Smooth muscle cell (in vitro differentiated cells): Measurements from ENCODE around the gene PLS1. TPM values are rescaled to one million over a fixed set of nuclear protein-coding genes. Genes with fewer than 3 reads are reported as not detected.

Experiments
- DNase-seq: peaks from one replicate; lab custom pipeline; 2025; ENCODE audit not compliant: unreplicated experiment; lab: John Stamatoyannopoulos, UW
- H2AFZ ChIP-seq: fragments of 200-600 bp; sonication (generic); 2 replicates; pipeline ENCODE4 v1.6.0; 2016; ENCODE audit warnings: antibody characterized with exemption, low read depth, mild to moderate bottlenecking
- H3F3A ChIP-seq: fragments of 200-600 bp; sonication (generic); 2 replicates; pipeline ENCODE4 v1.6.0; 2017; ENCODE audit warnings: antibody characterized with exemption, low read depth
- H3K27ac ChIP-seq: fragments of 200-600 bp; sonication (generic); 2 replicates; pipeline ENCODE4 v1.5.1; 2016; ENCODE audit warnings: low read depth, mild to moderate bottlenecking
- H3K27me3 ChIP-seq: fragments of 200-600 bp; sonication (generic); 2 replicates; pipeline ENCODE4 v1.6.1; 2016; ENCODE audit warnings: low read depth, mild to moderate bottlenecking
- H3K36me3 ChIP-seq: fragments of 200-600 bp; sonication (generic); 2 replicates; pipeline ENCODE4 v1.5.1; 2016; ENCODE audit warnings: low read depth
- H3K4me1 ChIP-seq: fragments of 200-600 bp; sonication (generic); 2 replicates; pipeline ENCODE4 v1.5.1; 2016; ENCODE audit warnings: low read depth
- H3K4me2 ChIP-seq: fragments of 200-600 bp; sonication (generic); 2 replicates; pipeline ENCODE4 v1.6.0; 2016; ENCODE audit warnings: mild to moderate bottlenecking
- H3K4me3 ChIP-seq: fragments of 200-600 bp; sonication (generic); 2 replicates; pipeline ENCODE4 v1.5.1; 2016; ENCODE audit warnings: mild to moderate bottlenecking
- H3K79me2 ChIP-seq: fragments of 200-600 bp; sonication (generic); 2 replicates; pipeline ENCODE4 v1.6.0; 2016; ENCODE audit warnings: low read depth, mild to moderate bottlenecking
- H3K9ac ChIP-seq: fragments of 200-600 bp; sonication (generic); 2 replicates; pipeline ENCODE4 v1.6.0; 2016; ENCODE audit warnings: low read depth
- H3K9me3 ChIP-seq: fragments of 200-600 bp; sonication (generic); replicated peaks from 2 replicates; pipeline ENCODE4 v1.5.1; 2016; ENCODE audit warnings: low read depth
- H4K20me1 ChIP-seq: fragments of 200-600 bp; sonication (generic); 2 replicates; pipeline ENCODE4 v1.6.0; 2016; ENCODE audit warnings: low read depth
- WGBS: methylation state at CpG from one replicate; pipeline ENCODE4 v1.1.7; 2016; ENCODE audit warnings: low lambda C conversion rate; 5-methylcytosine and 5-hydroxymethylcytosine counted together
- polyA plus RNA-seq: library from polyadenylated mRNA; unstranded; fragments of >200 nt; fragmentation: Nextera tagmentation; extraction: Ambion mirVana; gene quantifications from 2 replicates; pipeline ENCODE4 v1.2.1, GENCODE V29; 2016
- total RNA-seq: library from RNA; depleted of rRNA; stranded (reverse); fragments of >200 nt; gene quantifications from 2 replicates; pipeline ENCODE4 v1.2.3, GENCODE V29; 2014
- TF ChIP-seq, protein P1 (sequence below): fragments of 200-600 bp; sonication (generic); IDR thresholded peaks from 2 replicates; pipeline ENCODE4 v1.5.1; 2017; ENCODE audit warnings: borderline replicate concordance, mild to moderate bottlenecking, antibody characterized with exemption; ENCODE audit not compliant: insufficient read depth, poor library complexity, severe bottlenecking

The PLS1 gene
- total and polyA plus RNA-seq, 2 experiments from 2014 or later, result 1.9 to 3.1 TPM

DNA sequence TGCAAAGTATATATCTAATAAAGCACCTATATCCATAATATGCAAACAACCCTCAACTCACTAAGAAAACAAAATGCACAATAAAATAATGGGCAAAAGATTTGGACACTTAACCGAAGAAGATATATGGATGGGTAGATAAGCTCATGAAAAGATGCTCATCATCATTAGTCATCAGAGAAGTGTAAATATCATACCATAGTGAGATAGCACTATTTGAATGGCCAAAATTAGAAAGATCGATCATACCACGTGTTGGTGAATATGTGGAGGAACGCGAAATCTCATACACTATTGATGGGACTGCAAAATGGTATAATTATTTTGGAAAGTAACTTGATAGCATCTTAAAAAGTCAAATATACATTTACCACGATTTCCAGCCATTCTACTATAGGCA, 40.5 kb downstream of the PLS1 start:
- Histone ChIP-seq H3K4me1 (no peaks in the 10 kb centered on the region), H3K27me3 (no peaks in the 10 kb centered on the region), H3K79me2 (no peaks in the 10 kb centered on the region), H2AFZ (no peak overlapping the region), H4K20me1 (no peaks in the 10 kb centered on the region), H3K9ac (no peak overlapping the region), H3K4me3 (no peak overlapping the region), H3F3A (no peaks in the 10 kb centered on the region), H3K27ac (no peak overlapping the region), H3K9me3 (no peaks in the 10 kb centered on the region), H3K4me2 (no peak overlapping the region), H3K36me3 (no peaks in the 10 kb centered on the region)
- no peak for DNase-seq
- TF ChIP-seq, protein P1, sequence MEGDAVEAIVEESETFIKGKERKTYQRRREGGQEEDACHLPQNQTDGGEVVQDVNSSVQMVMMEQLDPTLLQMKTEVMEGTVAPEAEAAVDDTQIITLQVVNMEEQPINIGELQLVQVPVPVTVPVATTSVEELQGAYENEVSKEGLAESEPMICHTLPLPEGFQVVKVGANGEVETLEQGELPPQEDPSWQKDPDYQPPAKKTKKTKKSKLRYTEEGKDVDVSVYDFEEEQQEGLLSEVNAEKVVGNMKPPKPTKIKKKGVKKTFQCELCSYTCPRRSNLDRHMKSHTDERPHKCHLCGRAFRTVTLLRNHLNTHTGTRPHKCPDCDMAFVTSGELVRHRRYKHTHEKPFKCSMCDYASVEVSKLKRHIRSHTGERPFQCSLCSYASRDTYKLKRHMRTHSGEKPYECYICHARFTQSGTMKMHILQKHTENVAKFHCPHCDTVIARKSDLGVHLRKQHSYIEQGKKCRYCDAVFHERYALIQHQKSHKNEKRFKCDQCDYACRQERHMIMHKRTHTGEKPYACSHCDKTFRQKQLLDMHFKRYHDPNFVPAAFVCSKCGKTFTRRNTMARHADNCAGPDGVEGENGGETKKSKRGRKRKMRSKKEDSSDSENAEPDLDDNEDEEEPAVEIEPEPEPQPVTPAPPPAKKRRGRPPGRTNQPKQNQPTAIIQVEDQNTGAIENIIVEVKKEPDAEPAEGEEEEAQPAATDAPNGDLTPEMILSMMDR, result no peak
- 88% methylated on average over 6 of the region's 6 CpGs for WGBS

DNA sequence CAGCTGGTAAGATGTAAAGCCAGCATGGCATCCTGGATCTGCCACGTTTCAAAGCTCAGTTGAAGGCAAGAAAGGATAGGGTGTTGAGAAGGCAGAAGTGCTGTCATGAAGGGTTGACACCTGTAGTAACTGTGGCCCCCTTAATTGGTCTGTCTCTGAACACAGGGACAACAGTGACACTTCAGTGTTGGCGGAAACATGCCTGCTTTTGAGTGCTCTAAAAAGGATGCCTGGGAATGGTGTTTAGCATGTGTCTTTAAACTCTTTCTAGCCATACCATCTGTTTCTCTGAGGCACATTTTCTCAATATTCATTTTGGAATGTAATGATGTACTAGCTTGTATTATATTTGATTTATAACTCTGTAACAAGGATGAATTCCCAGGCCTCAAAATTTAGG, 42.1 kb downstream of the PLS1 start:
- no peak overlapping the region for H2AFZ ChIP-seq
- H3F3A ChIP-seq, result no peaks in the 10 kb centered on the region
- H3K9ac ChIP-seq, result no peak overlapping the region
- H3K36me3 ChIP-seq, result no peaks in the 10 kb centered on the region
- H3K27ac ChIP-seq, result no peak overlapping the region
- H3K4me2 ChIP-seq, result no peak overlapping the region
- no peaks in the 10 kb centered on the region for H4K20me1 ChIP-seq
- no peaks in the 10 kb centered on the region for H3K4me1 ChIP-seq
- no peaks in the 10 kb centered on the region for H3K27me3 ChIP-seq
- H3K79me2 ChIP-seq, result no peaks in the 10 kb centered on the region
- 85% methylated on average over 2 of the region's 2 CpGs for WGBS
- no peak for DNase-seq
- TF ChIP-seq, protein P1, result no peak
- no peak overlapping the region for H3K4me3 ChIP-seq
- H3K9me3 ChIP-seq, result no peaks in the 10 kb centered on the region

DNA sequence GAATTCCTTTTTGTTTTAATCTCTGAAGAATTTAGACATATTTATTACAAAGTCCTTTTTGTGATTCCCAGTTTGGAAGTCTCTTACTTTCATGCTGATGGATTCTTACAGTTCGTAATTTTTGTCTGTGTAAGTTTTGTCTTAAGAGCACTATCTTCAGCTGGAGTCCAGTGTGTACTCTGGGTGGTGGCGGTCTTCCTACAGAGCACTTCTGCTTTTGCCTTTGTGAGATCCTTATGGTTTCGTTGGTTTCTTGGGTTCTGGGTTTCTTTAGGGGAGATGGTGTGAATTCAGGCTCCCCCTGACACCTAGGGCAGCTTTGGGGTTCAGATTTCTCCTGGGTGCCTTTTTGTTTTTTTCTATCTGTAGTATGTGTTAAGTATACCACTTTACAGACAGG, 45.3 kb downstream of the PLS1 start:
- Histone ChIP-seq H3K9me3 (no peaks in the 10 kb centered on the region), H3K27me3 (no peaks in the 10 kb centered on the region), H3K36me3 (no peaks in the 10 kb centered on the region), H3K4me1 (no peaks in the 10 kb centered on the region), H2AFZ (no peak overlapping the region), H3K79me2 (no peaks in the 10 kb centered on the region), H3K9ac (no peak overlapping the region), H4K20me1 (no peaks in the 10 kb centered on the region), H3F3A (peaks cover 3% of the 10 kb centered on the region), H3K27ac (no peak overlapping the region), H3K4me3 (no peak overlapping the region), H3K4me2 (no peak overlapping the region)
- DNase-seq, result no peak
- WGBS, result 91% methylated on average over 3 of the region's 3 CpGs
- TF ChIP-seq, protein P1, result no peak

DNA sequence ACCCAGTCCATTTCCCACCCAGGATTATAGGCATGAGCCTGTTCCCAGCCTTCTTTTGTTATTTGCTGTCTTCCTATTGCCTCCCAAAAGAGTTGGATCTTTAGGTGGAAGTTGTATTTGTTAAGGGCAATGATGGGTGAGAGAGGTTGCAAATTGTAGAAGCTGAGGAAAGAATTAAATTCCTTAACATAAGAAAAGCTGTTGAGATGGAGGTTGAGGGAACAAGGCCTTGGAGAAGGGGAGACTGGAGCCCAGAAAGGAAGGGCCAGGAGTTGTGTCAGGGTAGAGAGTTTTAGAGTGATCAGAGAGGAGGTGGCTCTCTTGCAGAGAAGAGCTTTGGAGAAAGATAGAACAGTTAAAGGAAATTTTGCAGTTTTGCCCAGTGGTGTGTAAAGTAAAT, 46.8 kb downstream of the PLS1 start:
- H3K4me1 ChIP-seq, result no peaks in the 10 kb centered on the region
- H3K9me3 ChIP-seq, result no peaks in the 10 kb centered on the region
- no peak overlapping the region for H3K4me2 ChIP-seq
- no peak overlapping the region for H3K27ac ChIP-seq
- H3K27me3 ChIP-seq, result no peaks in the 10 kb centered on the region
- no peak overlapping the region for H2AFZ ChIP-seq
- peaks cover 3% of the 10 kb centered on the region for H3F3A ChIP-seq
- H3K79me2 ChIP-seq, result no peaks in the 10 kb centered on the region
- no peak overlapping the region for H3K4me3 ChIP-seq
- TF ChIP-seq, protein P1, result no peak
- H4K20me1 ChIP-seq, result no peaks in the 10 kb centered on the region
- H3K36me3 ChIP-seq, result no peaks in the 10 kb centered on the region
- DNase-seq, result no peak
- H3K9ac ChIP-seq, result no peak overlapping the region
